SU-DHL-6 (cell line): Measurements from ENCODE around the gene PCNX3.

Experiments used
- H2AFZ ChIP-seq: fragments of 200-600 bp; sonication (generic); 2 replicates; pipeline ENCODE4 v1.6.1; 2014; ENCODE audit warnings: low read depth, mild to moderate bottlenecking, moderate library complexity, mixed read lengths, antibody characterized with exemption, low read length; ENCODE audit not compliant: severe bottlenecking
- H3F3A ChIP-seq: fragments of 200-600 bp; shearing (Covaris generic); 2 replicates; pipeline ENCODE4 v1.6.0; 2016; ENCODE audit warnings: antibody characterized with exemption, mild to moderate bottlenecking; ENCODE audit not compliant: insufficient read depth
- H3K27ac ChIP-seq: fragments of 200-600 bp; sonication (generic); 2 replicates; pipeline ENCODE4 v1.5.1; 2016; ENCODE audit warnings: low read depth, mild to moderate bottlenecking, low read length, moderate library complexity, mixed read lengths
- H3K27me3 ChIP-seq: fragments of 200-600 bp; sonication (generic), shearing (Covaris generic); 2 replicates; pipeline ENCODE4 v1.6.0; 2014; ENCODE audit warnings: mild to moderate bottlenecking, low read length
- H3K36me3 ChIP-seq: fragments of 200-600 bp; sonication (generic); 2 replicates; pipeline ENCODE4 v1.6.1; 2014; ENCODE audit warnings: mild to moderate bottlenecking, low read length, mixed read lengths
- H3K4me2 ChIP-seq: fragments of 300-600, 200-600 bp; shearing (Covaris generic), sonication (generic); 2 replicates; pipeline ENCODE4 v1.6.0; 2014; ENCODE audit warnings: low read length, low read depth, mild to moderate bottlenecking; ENCODE audit not compliant: poor library complexity, severe bottlenecking
- H3K4me3 ChIP-seq: fragments of 200-600 bp; sonication (generic); 2 replicates; pipeline ENCODE4 v1.5.1; 2014; ENCODE audit warnings: antibody characterized with exemption, low read length, mild to moderate bottlenecking, mixed read lengths; ENCODE audit not compliant: insufficient read depth, poor library complexity, severe bottlenecking
- H3K79me2 ChIP-seq: fragments of 200-600 bp; sonication (generic); 2 replicates; pipeline ENCODE4 v1.6.1; 2014; ENCODE audit warnings: mild to moderate bottlenecking, low read length, moderate library complexity; ENCODE audit not compliant: insufficient read depth
- H3K9ac ChIP-seq: fragments of 200-600 bp; sonication (generic); 2 replicates; pipeline ENCODE4 v1.7.0; 2014; ENCODE audit warnings: mild to moderate bottlenecking, low read length
- H3K9me2 ChIP-seq: fragments of 200-600 bp; sonication (generic); replicated peaks from 2 replicates; pipeline ENCODE4 v1.6.1; 2014; ENCODE audit warnings: low read length; ENCODE audit not compliant: insufficient read depth
- H3K9me3 ChIP-seq: fragments of 200-600 bp; sonication (generic); 2 replicates; pipeline ENCODE4 v1.6.1; 2014; ENCODE audit warnings: low read length, mixed read lengths; ENCODE audit not compliant: insufficient read depth
- H4K20me1 ChIP-seq: fragments of 200-600 bp; sonication (generic); 2 replicates; pipeline ENCODE4 v1.6.1; 2014; ENCODE audit warnings: low read depth, mild to moderate bottlenecking, antibody characterized with exemption, low read length, moderate library complexity, mixed read lengths
- CTCF ChIP-seq: fragments of 200-600 bp; sonication (generic); IDR thresholded peaks from one replicate; pipeline ENCODE4 v1.5.1; 2017; ENCODE audit warnings: antibody characterized with exemption, mild to moderate bottlenecking, low read length, moderate library complexity; ENCODE audit not compliant: insufficient read depth, poor library complexity, severe bottlenecking
- EZH2phosphoT487 ChIP-seq: fragments of 200-600 bp; sonication (generic), shearing (Covaris generic); conservative IDR thresholded peaks from 2 replicates; pipeline ENCODE4 v1.6.1; 2018; ENCODE audit warnings: mild to moderate bottlenecking, antibody characterized with exemption, low read length, moderate library complexity, mixed read lengths

Gene PCNX3

GRCh38 chr11:65580756-65581155 lies 34.8 kb upstream of the PCNX3 start:
- Histone ChIP-seq H3K27ac (no peak overlapping the region), H3K9ac (no peak overlapping the region), H2AFZ (no peak overlapping the region), H3K4me3 (no peak overlapping the region), H3K9me3 (no peaks in the 10 kb centered on the region), H3K36me3 (no peaks in the 10 kb centered on the region), H3K27me3 (no peaks in the 10 kb centered on the region), H3K9me2 (no peaks in the 10 kb centered on the region), H4K20me1 (no peaks in the 10 kb centered on the region), H3K4me2 (no peak overlapping the region), H3F3A (no peaks in the 10 kb centered on the region), H3K79me2 (no peaks in the 10 kb centered on the region)
- no peak for TF ChIP-seq EZH2phosphoT487
- no peak for TF ChIP-seq CTCF

GRCh38 chr11:65581928-65582327 lies 33.6 kb upstream of the PCNX3 start:
- Histone ChIP-seq H3K9me2 (no peaks in the 10 kb centered on the region), H3K27ac (no peak overlapping the region), H3K4me2 (no peak overlapping the region), H3K4me3 (no peak overlapping the region), H3K27me3 (no peaks in the 10 kb centered on the region), H3F3A (no peaks in the 10 kb centered on the region), H2AFZ (no peak overlapping the region), H3K79me2 (no peaks in the 10 kb centered on the region), H4K20me1 (no peaks in the 10 kb centered on the region), H3K36me3 (no peaks in the 10 kb centered on the region), H3K9ac (no peak overlapping the region), H3K9me3 (no peaks in the 10 kb centered on the region)
- TF ChIP-seq EZH2phosphoT487 (no peak), CTCF (no peak)

GRCh38 chr11:65583589-65583988 lies 32.0 kb upstream of the PCNX3 start:
- TF ChIP-seq CTCF (no peak), EZH2phosphoT487 (no peak)
- Histone ChIP-seq H3K27ac (no peak overlapping the region), H3K9ac (no peak overlapping the region)

GRCh38 chr11:65584106-65584505 lies 31.5 kb upstream of the PCNX3 start:
- Histone ChIP-seq H3K79me2 (no peaks in the 10 kb centered on the region), H3K36me3 (no peaks in the 10 kb centered on the region), H3F3A (no peaks in the 10 kb centered on the region), H3K27ac (no peak overlapping the region), H3K9me3 (no peaks in the 10 kb centered on the region), H4K20me1 (no peaks in the 10 kb centered on the region), H2AFZ (no peak overlapping the region), H3K9me2 (no peaks in the 10 kb centered on the region), H3K4me3 (no peak overlapping the region), H3K4me2 (no peak overlapping the region), H3K27me3 (no peaks in the 10 kb centered on the region), H3K9ac (no peak overlapping the region)
- no peak for TF ChIP-seq CTCF
- TF ChIP-seq EZH2phosphoT487: no peak

More at GRCh38 chr11:65583589-65583988, 32.0 kb upstream of the PCNX3 start:
- H3K9me2 ChIP-seq: no peaks in the 10 kb centered on the region
- no peaks in the 10 kb centered on the region for H3K9me3 ChIP-seq
- no peak overlapping the region for H2AFZ ChIP-seq
- no peaks in the 10 kb centered on the region for H3K36me3 ChIP-seq
- no peak overlapping the region for H3K4me2 ChIP-seq
- no peaks in the 10 kb centered on the region for H3K79me2 ChIP-seq
- no peaks in the 10 kb centered on the region for H3F3A ChIP-seq
- H3K27me3 ChIP-seq: no peaks in the 10 kb centered on the region
- H4K20me1 ChIP-seq: no peaks in the 10 kb centered on the region
- no peak overlapping the region for H3K4me3 ChIP-seq
